NT2/D1 (cell line): ENCODE results near the gene OOSP1.

Experiments
- SUZ12 ChIP-seq: IDR thresholded peaks from 2 replicates; pipeline ENCODE4 v1.6.1; 2011; ENCODE audit not compliant: insufficient read length, insufficient read depth; ENCODE audit errors: extremely low read depth
- YY1 ChIP-seq: IDR thresholded peaks from 2 replicates; pipeline ENCODE4 v1.6.1; 2011; ENCODE audit not compliant: insufficient read length, insufficient read depth

- no peak for TF ChIP-seq SUZ12
- TF ChIP-seq YY1: no peak
These were observed 43.6 kb upstream of the OOSP1 start for GRCh38 chr11:59894616-59895015.
